H9 (cell line): ENCODE data around the gene WASF3. TPM values are rescaled to one million over a fixed set of nuclear protein-coding genes. Genes with fewer than 3 reads are reported as not detected.

ENCODE experiments used
- DNase-seq: peaks from one replicate; pipeline ENCODE4 v3.0.0-alpha.2; 2017
- H2AFZ ChIP-seq: one replicate; pipeline ENCODE4 v1.6.1; 2013; ENCODE audit warnings: mild to moderate bottlenecking, low read length, control low read depth, moderate library complexity
- H2AK5ac ChIP-seq: 2 replicates; pipeline ENCODE4 v1.6.1; 2013; ENCODE audit warnings: low read length, control low read depth, mixed read lengths; ENCODE audit not compliant: insufficient read length
- H2BK120ac ChIP-seq: one replicate; pipeline ENCODE4 v1.6.1; 2013; ENCODE audit warnings: low read depth, mild to moderate bottlenecking, low read length, control low read depth, inconsistent platforms; ENCODE audit not compliant: poor library complexity, severe bottlenecking
- H2BK12ac ChIP-seq: 2 replicates; pipeline ENCODE4 v1.6.1; 2013; ENCODE audit warnings: low read length, control low read depth, mixed read lengths, low read depth; ENCODE audit not compliant: insufficient read length
- H2BK15ac ChIP-seq: 2 replicates; pipeline ENCODE4 v1.6.1; 2013; ENCODE audit warnings: low read depth, low read length, control low read depth
- H2BK20ac ChIP-seq: one replicate; pipeline ENCODE4 v1.6.1; 2013; ENCODE audit warnings: low read depth, mild to moderate bottlenecking, low read length, control low read depth, inconsistent platforms; ENCODE audit not compliant: poor library complexity, severe bottlenecking
- H2BK5ac ChIP-seq: 2 replicates; pipeline ENCODE4 v1.6.1; 2013; ENCODE audit warnings: low read length, control low read depth, mixed read lengths; ENCODE audit not compliant: insufficient read length
- H3K14ac ChIP-seq: 2 replicates; pipeline ENCODE4 v1.6.1; 2013; ENCODE audit warnings: low read length, control low read depth; ENCODE audit not compliant: insufficient read depth
- H3K18ac ChIP-seq: 2 replicates; pipeline ENCODE4 v1.6.1; 2013; ENCODE audit warnings: low read depth, mild to moderate bottlenecking, mixed read lengths, low read length, control low read depth; ENCODE audit not compliant: insufficient read length
- H3K23ac ChIP-seq: 2 replicates; pipeline ENCODE4 v1.6.1; 2013; ENCODE audit warnings: low read length, control low read depth, mixed read lengths, low read depth; ENCODE audit not compliant: insufficient read length
- H3K23me2 ChIP-seq: 2 replicates; pipeline ENCODE4 v1.6.1; 2013; ENCODE audit warnings: low read depth, mild to moderate bottlenecking, mixed read lengths, low read length, control low read depth; ENCODE audit not compliant: insufficient read length, poor library complexity, severe bottlenecking
- H3K27ac ChIP-seq: 2 replicates; pipeline ENCODE4 v1.5.1; 2013; ENCODE audit warnings: low read length, control low read depth, mixed read lengths, low read depth; ENCODE audit not compliant: insufficient read length
- H3K27me3 ChIP-seq: 2 replicates; pipeline ENCODE4 v1.6.1; 2013; ENCODE audit warnings: low read length, control low read depth, inconsistent platforms; ENCODE audit not compliant: insufficient read depth
- H3K4ac ChIP-seq: 2 replicates; pipeline ENCODE4 v1.6.1; 2013; ENCODE audit warnings: low read depth, mild to moderate bottlenecking, control low read depth, inconsistent platforms, low read length, moderate library complexity
- H3K4me1 ChIP-seq: 2 replicates; pipeline ENCODE4 v1.6.1; 2013; ENCODE audit warnings: low read length, control low read depth, inconsistent platforms; ENCODE audit not compliant: insufficient read depth
- H3K4me2 ChIP-seq: 2 replicates; pipeline ENCODE4 v1.6.1; 2013; ENCODE audit warnings: low read length, control low read depth, mixed read lengths; ENCODE audit not compliant: insufficient read length, insufficient read depth
- H3K56ac ChIP-seq: 2 replicates; pipeline ENCODE4 v1.6.1; 2013; ENCODE audit warnings: low read depth, mild to moderate bottlenecking, mixed read lengths, low read length, control low read depth; ENCODE audit not compliant: insufficient read length
- H3K79me1 ChIP-seq: 2 replicates; pipeline ENCODE4 v1.6.1; 2013; ENCODE audit warnings: low read depth, mild to moderate bottlenecking, moderate library complexity, low read length, control low read depth, inconsistent platforms; ENCODE audit not compliant: insufficient read depth, poor library complexity, severe bottlenecking
- H3K79me2 ChIP-seq: 2 replicates; pipeline ENCODE4 v1.6.1; 2013; ENCODE audit warnings: low read length, control low read depth, inconsistent platforms; ENCODE audit not compliant: insufficient read depth
- H3K9ac ChIP-seq: 2 replicates; pipeline ENCODE4 v1.6.1; 2013; ENCODE audit warnings: low read length, control low read depth, mixed read lengths; ENCODE audit not compliant: insufficient read length; ENCODE audit errors: extremely low read depth
- H3K9me3 ChIP-seq: one replicate; pipeline ENCODE4 v1.6.1; 2013; ENCODE audit warnings: low read depth, low read length, inconsistent platforms; ENCODE audit not compliant: control insufficient read depth
- H3T11ph ChIP-seq: one replicate; pipeline ENCODE4 v1.6.1; 2013; ENCODE audit warnings: mild to moderate bottlenecking, low read length, control low read depth, inconsistent platforms
- H4K20me1 ChIP-seq: one replicate; pipeline ENCODE4 v1.6.1; 2013; ENCODE audit not compliant: control insufficient read depth, insufficient read length, insufficient read depth
- H4K5ac ChIP-seq: 2 replicates; pipeline ENCODE4 v1.6.1; 2013; ENCODE audit warnings: low read depth, mild to moderate bottlenecking, mixed read lengths, low read length, control low read depth; ENCODE audit not compliant: insufficient read length
- H4K8ac ChIP-seq: replicated peaks from 2 replicates; pipeline ENCODE4 v1.6.1; 2013; ENCODE audit warnings: low read length, control low read depth, mixed read lengths, low read depth; ENCODE audit not compliant: insufficient read length
- H4K91ac ChIP-seq: 2 replicates; pipeline ENCODE4 v1.6.1; 2013; ENCODE audit warnings: low read depth, mild to moderate bottlenecking, moderate library complexity, mixed read lengths, low read length, control low read depth; ENCODE audit not compliant: insufficient read length
- H3K27ac Mint-ChIP-seq, 3 experiments: 2 replicates in 2 of 3; 3 replicates in 1 of 3; pipeline ENCODE4 v1.8.0; 2020 to 2021; ENCODE audit warnings: mixed read lengths in 3 of 3, mild to moderate bottlenecking in 1 of 3, moderate library complexity in 1 of 3
- H3K27me3 Mint-ChIP-seq: 2 replicates; pipeline ENCODE4 v1.8.0; 2021; ENCODE audit warnings: low read depth, mild to moderate bottlenecking, moderate library complexity, mixed read lengths
- H3K36me3 Mint-ChIP-seq, 3 experiments: 2 replicates in 2 of 3; 3 replicates in 1 of 3; pipeline ENCODE4 v1.8.0; 2020 to 2021; ENCODE audit warnings: low read depth in 3 of 3, mixed read lengths in 3 of 3; ENCODE audit not compliant: insufficient read depth in 1 of 3
- H3K4me1 Mint-ChIP-seq, 2 experiments: 2 replicates each; pipeline ENCODE4 v1.8.0; 2020; ENCODE audit warnings: mixed read lengths in 2 of 2
- H3K4me3 Mint-ChIP-seq, 2 experiments: 2 replicates in 1 of 2; 3 replicates in 1 of 2; pipeline ENCODE4 v1.8.0; 2020 to 2021; ENCODE audit warnings: mild to moderate bottlenecking in 2 of 2, mixed read lengths in 2 of 2, moderate library complexity in 1 of 2
- H3K9me3 Mint-ChIP-seq, 2 experiments: 2 replicates in 1 of 2; 3 replicates in 1 of 2; pipeline ENCODE4 v1.8.0; 2020; ENCODE audit warnings: mild to moderate bottlenecking in 2 of 2, mixed read lengths in 2 of 2, moderate library complexity in 1 of 2
- WGBS: extraction: QIAGEN DNeasy Blood & Tissue Kit; methylation state at CpG from one replicate; pipeline ENCODE4 v1.1.7; 2013; ENCODE audit warnings: missing lambda C conversion rate, low lambda C conversion rate, mixed read lengths; ENCODE audit not compliant: insufficient read length; ENCODE audit errors: extremely low coverage; 5-methylcytosine and 5-hydroxymethylcytosine counted together
- total RNA-seq: library from RNA; stranded (reverse); gene quantifications from 2 replicates; pipeline ENCODE4 v1.2.1, GENCODE V29; 2021
- TF ChIP-seq, protein P1 (sequence below): fragments of 200-600 bp; sonication (generic); conservative IDR thresholded peaks from 3 replicates; pipeline ENCODE4 v1.8.0; 2021; ENCODE audit warnings: antibody characterized with exemption, mild to moderate bottlenecking

The WASF3 gene
- total RNA-seq, 1 experiment from 2014 or later, result 22.2 TPM

DNA sequence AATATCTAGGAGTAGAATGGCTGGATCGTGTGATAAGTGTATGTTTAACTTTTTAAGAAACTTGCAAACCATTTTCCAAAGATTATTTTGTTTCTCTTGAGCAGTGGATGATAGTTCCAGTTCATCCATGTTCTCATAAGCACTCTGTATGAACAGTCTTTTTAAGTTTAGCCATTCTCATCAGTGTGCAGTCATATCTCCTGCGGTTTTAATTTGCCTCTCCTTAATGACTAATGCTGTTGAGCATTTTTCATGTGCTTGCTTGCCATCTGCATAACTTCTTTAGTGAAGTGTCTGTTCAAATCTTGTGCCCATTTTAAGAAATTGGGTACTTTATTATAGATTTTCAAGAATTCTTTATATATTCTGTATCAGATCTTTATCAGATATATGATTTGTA lies 58.6 kb downstream of the WASF3 start:
- no peak overlapping the region for H2BK15ac ChIP-seq
- no peak overlapping the region for H3T11ph ChIP-seq
- H4K8ac ChIP-seq, result no peak overlapping the region
- no peak overlapping the region for H3K56ac ChIP-seq
- no peak overlapping the region for H3K4ac ChIP-seq
- WGBS, result no CpG with 5 or more reads among the region's 2 CpGs
- H4K91ac ChIP-seq, result no peak overlapping the region
- no peak overlapping the region for H2AK5ac ChIP-seq
- no peaks in the 10 kb centered on the region for H3K27me3 ChIP-seq
- H2AFZ ChIP-seq, result no peak overlapping the region
- no peaks in the 10 kb centered on the region for H3K79me1 ChIP-seq
- H3K9ac ChIP-seq, result no peak overlapping the region
- H3K18ac ChIP-seq, result no peak overlapping the region
- H4K20me1 ChIP-seq, result no peaks in the 10 kb centered on the region
- TF ChIP-seq, protein P1, sequence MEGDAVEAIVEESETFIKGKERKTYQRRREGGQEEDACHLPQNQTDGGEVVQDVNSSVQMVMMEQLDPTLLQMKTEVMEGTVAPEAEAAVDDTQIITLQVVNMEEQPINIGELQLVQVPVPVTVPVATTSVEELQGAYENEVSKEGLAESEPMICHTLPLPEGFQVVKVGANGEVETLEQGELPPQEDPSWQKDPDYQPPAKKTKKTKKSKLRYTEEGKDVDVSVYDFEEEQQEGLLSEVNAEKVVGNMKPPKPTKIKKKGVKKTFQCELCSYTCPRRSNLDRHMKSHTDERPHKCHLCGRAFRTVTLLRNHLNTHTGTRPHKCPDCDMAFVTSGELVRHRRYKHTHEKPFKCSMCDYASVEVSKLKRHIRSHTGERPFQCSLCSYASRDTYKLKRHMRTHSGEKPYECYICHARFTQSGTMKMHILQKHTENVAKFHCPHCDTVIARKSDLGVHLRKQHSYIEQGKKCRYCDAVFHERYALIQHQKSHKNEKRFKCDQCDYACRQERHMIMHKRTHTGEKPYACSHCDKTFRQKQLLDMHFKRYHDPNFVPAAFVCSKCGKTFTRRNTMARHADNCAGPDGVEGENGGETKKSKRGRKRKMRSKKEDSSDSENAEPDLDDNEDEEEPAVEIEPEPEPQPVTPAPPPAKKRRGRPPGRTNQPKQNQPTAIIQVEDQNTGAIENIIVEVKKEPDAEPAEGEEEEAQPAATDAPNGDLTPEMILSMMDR, result no peak
- H3K14ac ChIP-seq, result no peak overlapping the region
- H3K79me2 ChIP-seq, result 0 out of 2 replicates have a peak, but pooled peaks cover 1% of the 10 kb centered on the region
- no peak overlapping the region for H3K27ac ChIP-seq
- no peak overlapping the region for H4K5ac ChIP-seq
- H2BK20ac ChIP-seq, result no peak overlapping the region
- H3K23me2 ChIP-seq, result no peaks in the 10 kb centered on the region
- H3K23ac ChIP-seq, result no peak overlapping the region
- no peak overlapping the region for H2BK5ac ChIP-seq
- no peak overlapping the region for H3K4me3 Mint-ChIP-seq
- no peak overlapping the region for H2BK12ac ChIP-seq
- no peaks in the 10 kb centered on the region for H3K4me1 ChIP-seq
- no peak overlapping the region for H3K4me2 ChIP-seq
- H3K27me3 Mint-ChIP-seq, result no peaks in the 10 kb centered on the region
- no peaks in the 10 kb centered on the region for H3K9me3 ChIP-seq
- H3K9me3 Mint-ChIP-seq, result no peaks in the 10 kb centered on the region
- peaks cover 0 to 13% (median 0%) of the 10 kb centered on the region in 3 experiments; a peak in 2 of 7 replicates for H3K36me3 Mint-ChIP-seq
- peaks cover 2 to 6% of the 10 kb centered on the region in 2 experiments for H3K4me1 Mint-ChIP-seq
- no peak for DNase-seq
- no peak overlapping the region for H2BK120ac ChIP-seq
- no peak overlapping the region for H3K27ac Mint-ChIP-seq
